ENCODE results near the gene PTPN23.

Gene PTPN23

DNA sequence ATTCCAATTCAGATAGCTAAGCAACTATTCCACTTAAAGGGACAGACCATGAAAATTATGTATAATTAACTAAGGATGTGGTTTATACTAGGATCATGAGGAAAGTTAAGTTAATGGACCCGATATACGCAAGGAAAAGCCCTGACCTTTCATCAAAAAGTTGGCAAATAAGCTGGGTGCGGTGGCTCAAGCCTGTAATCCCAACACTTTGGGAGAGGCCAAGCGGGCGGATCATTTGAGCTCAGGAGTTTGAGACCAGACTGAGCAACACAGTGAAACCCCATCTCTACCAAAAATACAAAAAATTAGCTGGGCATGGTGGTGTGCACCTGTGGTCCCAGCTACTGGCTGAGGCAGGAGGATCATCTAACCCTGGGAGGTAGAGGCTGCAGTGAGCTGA lies 55.4 kb downstream of the PTPN23 start:
- no peaks in the 10 kb centered on the region for H3K36me3 ChIP-seq
- H3K27me3 ChIP-seq: no peaks in the 10 kb centered on the region
- no peak overlapping the region for H3K4me3 ChIP-seq (ENCODE audit: low read depth, low read length)
- TF ChIP-seq, protein P1, sequence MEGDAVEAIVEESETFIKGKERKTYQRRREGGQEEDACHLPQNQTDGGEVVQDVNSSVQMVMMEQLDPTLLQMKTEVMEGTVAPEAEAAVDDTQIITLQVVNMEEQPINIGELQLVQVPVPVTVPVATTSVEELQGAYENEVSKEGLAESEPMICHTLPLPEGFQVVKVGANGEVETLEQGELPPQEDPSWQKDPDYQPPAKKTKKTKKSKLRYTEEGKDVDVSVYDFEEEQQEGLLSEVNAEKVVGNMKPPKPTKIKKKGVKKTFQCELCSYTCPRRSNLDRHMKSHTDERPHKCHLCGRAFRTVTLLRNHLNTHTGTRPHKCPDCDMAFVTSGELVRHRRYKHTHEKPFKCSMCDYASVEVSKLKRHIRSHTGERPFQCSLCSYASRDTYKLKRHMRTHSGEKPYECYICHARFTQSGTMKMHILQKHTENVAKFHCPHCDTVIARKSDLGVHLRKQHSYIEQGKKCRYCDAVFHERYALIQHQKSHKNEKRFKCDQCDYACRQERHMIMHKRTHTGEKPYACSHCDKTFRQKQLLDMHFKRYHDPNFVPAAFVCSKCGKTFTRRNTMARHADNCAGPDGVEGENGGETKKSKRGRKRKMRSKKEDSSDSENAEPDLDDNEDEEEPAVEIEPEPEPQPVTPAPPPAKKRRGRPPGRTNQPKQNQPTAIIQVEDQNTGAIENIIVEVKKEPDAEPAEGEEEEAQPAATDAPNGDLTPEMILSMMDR (IDR thresholded peaks at IDR 0.05; ENCODE audit: low read depth, low read length): no peak
- no peaks in the 10 kb centered on the region for H3K9me3 ChIP-seq
- H3K4me1 ChIP-seq: no peaks in the 10 kb centered on the region
- no peak for DNase-seq

DNA sequence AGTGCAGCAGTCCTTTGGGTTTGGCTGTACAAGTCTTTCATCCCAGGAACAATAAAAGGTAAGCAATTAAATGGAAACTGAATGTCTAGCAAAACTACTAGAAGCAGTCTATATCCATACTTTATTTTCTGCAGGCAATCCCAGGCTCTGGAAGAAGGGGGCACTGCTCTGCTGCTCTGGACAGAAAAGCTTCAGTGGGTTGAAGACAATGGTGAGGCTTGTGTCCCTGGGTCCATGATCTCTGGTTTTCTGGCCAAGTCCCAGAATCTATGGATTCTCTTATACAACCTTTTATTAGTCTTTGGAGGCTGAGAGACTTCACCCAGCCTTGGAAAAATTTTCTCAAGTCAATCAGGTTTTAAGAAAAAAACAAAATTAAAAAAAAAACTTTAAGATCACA lies 59.3 kb downstream of the PTPN23 start:
- TF ChIP-seq, protein P1 (IDR thresholded peaks at IDR 0.05; ENCODE audit: low read depth, low read length): peak; percentile 35
- no peak for DNase-seq
- no peak overlapping the region for H3K4me3 ChIP-seq (ENCODE audit: low read depth, low read length)
- H3K9me3 ChIP-seq: no peaks in the 10 kb centered on the region
- H3K4me1 ChIP-seq: no peaks in the 10 kb centered on the region
- H3K36me3 ChIP-seq: no peaks in the 10 kb centered on the region
- H3K27me3 ChIP-seq: no peaks in the 10 kb centered on the region

DNA sequence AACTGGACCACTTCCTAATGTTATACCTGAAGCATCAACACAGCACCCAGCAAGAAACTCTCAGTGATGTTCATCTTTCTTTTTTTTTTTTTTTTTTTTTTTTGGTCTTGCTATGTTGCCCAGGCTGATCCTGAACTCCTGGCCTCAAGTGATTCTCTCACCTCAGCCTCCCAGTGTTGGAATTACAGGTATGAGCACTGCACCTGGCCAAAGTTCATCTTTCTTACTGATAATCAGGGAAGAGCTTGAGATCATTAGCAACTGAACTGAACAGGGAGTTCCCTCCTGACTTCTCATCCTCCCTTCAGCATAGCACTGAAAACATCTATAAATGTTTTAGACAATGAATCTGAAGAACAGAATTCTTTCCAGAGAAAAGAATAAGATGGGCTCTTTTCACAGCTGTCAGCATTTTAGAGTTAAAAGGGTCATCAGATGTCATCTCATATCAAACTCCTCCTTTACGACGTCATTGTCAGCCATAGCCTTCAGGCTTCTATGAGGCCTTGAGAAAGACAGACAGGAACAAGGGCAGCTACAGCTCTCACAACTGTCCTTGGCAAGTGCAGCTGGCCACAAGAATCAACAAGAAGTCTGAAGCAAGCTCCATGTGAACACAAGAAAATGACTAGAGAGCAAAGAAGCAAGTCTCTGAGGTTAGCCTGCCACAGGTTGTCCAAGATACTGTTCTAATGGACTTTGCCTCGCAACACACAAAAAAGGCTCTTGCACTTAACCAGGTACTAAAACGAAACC lies 61.2 kb downstream of the PTPN23 start:
- Histone ChIP-seq H3K4me1 (no peaks in the 10 kb centered on the region), H3K36me3 (no peaks in the 10 kb centered on the region), H3K4me3 (ENCODE audit: low read depth, low read length) (no peak overlapping the region), H3K27me3 (no peaks in the 10 kb centered on the region), H3K9me3 (no peaks in the 10 kb centered on the region)
- DNase-seq: no peak
- TF ChIP-seq, protein P1 (IDR thresholded peaks at IDR 0.05; ENCODE audit: low read depth, low read length): no peak

DNA sequence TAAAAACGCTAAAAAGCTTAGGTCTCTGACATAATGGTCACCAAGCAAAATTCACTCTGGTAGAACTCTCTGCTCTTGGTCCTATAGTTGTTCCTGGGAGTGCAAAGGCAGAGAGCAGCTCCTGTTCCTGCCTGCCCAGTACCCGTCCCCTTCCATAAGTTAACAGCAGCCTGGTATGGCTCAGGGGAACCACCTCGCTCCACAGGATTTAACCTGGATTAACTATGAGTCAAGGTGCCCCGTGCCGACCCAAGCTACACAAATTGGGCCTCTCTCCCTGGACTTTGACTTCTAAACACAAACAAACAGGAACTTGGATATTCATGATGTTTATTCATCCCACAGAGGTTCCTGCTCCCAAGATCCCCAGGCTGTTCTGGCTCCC lies 62.8 kb downstream of the PTPN23 start:
- TF ChIP-seq, protein P1 (IDR thresholded peaks at IDR 0.05; ENCODE audit: low read depth, low read length): no peak
- H3K4me3 ChIP-seq (ENCODE audit: low read depth, low read length): no peak overlapping the region
- DNase-seq: no peak
- no peaks in the 10 kb centered on the region for H3K36me3 ChIP-seq
- no peaks in the 10 kb centered on the region for H3K9me3 ChIP-seq
- H3K27me3 ChIP-seq: no peaks in the 10 kb centered on the region
- no peaks in the 10 kb centered on the region for H3K4me1 ChIP-seq

DNA sequence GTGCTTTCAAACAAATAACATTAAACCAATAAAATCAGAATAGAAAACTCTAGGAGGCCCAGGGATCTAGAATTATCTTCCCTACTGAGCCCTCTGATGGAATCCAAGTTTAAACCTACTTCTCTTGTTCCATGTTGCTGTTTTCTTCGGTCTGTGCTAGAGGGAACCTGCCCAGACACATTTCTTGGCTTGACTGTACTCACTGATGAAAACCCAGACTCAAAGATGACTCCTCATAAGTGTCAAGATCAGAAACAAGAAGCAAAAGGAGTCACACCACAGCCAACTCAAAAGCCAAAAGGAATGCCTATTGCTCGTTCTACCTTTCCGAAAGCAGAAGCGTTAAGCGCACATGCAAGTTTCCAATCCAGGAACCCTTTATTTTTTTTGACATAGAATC lies 63.3 kb downstream of the PTPN23 start:
- Histone ChIP-seq H3K9me3 (no peaks in the 10 kb centered on the region), H3K36me3 (no peaks in the 10 kb centered on the region), H3K4me3 (ENCODE audit: low read depth, low read length) (no peak overlapping the region), H3K4me1 (no peaks in the 10 kb centered on the region), H3K27me3 (no peaks in the 10 kb centered on the region)
- DNase-seq: no peak
- TF ChIP-seq, protein P1 (IDR thresholded peaks at IDR 0.05; ENCODE audit: low read depth, low read length): no peak

DNA sequence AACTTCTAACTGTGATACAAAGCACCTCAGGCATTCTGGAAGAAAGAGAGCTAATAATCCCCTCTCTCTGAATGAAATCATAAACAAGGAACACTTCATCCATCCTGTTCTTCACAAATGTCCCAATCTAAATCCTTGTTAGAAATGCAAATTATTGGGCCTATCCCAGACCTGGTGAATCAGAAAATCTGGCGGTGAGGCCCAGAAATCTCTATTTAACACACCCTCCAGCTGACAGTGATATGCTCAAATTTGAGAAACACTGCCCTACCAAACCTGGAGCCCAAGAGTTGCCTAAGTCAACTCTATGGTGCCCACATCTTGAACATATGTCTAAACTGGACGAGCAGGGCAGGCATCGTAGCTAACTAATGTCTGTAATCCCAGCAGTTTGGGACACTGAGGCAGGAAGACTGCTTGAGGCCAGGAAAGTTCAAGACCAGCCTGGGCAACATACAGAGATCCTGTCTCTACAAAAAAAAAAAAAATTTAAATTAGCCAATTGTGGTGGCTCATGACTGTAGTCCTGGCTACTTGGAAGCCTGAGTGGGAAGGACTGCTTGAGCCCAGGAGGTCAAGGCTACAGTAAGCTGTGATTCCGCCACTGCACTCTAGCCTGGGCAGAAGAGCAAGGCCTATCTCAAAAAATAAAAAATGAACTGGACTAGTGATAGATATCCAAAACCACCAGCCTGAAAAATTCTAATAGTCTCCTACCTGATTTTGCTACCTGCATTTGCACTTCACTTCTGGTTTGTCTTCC lies 71.8 kb downstream of the PTPN23 start:
- H3K27me3 ChIP-seq: no peaks in the 10 kb centered on the region
- no peaks in the 10 kb centered on the region for H3K9me3 ChIP-seq
- no peak for DNase-seq
- no peak overlapping the region for H3K4me3 ChIP-seq (ENCODE audit: low read depth, low read length)
- H3K4me1 ChIP-seq: no peaks in the 10 kb centered on the region
- TF ChIP-seq, protein P1 (IDR thresholded peaks at IDR 0.05; ENCODE audit: low read depth, low read length): no peak
- no peaks in the 10 kb centered on the region for H3K36me3 ChIP-seq

All from BE2C (cell line).